Omental fat pad (tissue), 4 donors: ENCODE results near the gene DNAH17. TPM values are rescaled to one million over a fixed set of nuclear protein-coding genes. Genes with fewer than 3 reads are reported as not detected.

Experiments used
- ATAC-seq: fragments of 150-250 bp; one replicate; pipeline ENCODE4 v1.9.1; 2016; ENCODE audit warnings: mild to moderate bottlenecking, moderate library complexity; ENCODE audit not compliant: low FRiP score
- DNase-seq: peaks from one replicate; pipeline ENCODE4 v3.0.0-alpha.2; 2019; ENCODE audit warnings: low spot score
- total RNA-seq, 4 donors: library from RNA; depleted of rRNA; stranded (reverse); fragments of >200 nt; gene quantifications; one replicate each; pipeline ENCODE4 v1.1.0, GENCODE V29; 2016
- TF ChIP-seq, protein P1 (sequence below), 3 donors: fragments of 450-650 bp; IDR thresholded peaks; one replicate each; pipeline ENCODE4 v1.5.1; 2016 to 2017; ENCODE audit warnings: antibody characterized with exemption in 3 of 3, mild to moderate bottlenecking in 3 of 3, moderate library complexity in 2 of 3

DNAH17 gene
- total RNA-seq, 4 donors from 2014 or later = 0.24 to 1.4 (median 0.34) TPM

GRCh38 chr17:78535273-78536197, 41.7 kb downstream of the DNAH17 start:
- ATAC-seq = no peak
- DNase-seq = no peak
- TF ChIP-seq, protein P1, sequence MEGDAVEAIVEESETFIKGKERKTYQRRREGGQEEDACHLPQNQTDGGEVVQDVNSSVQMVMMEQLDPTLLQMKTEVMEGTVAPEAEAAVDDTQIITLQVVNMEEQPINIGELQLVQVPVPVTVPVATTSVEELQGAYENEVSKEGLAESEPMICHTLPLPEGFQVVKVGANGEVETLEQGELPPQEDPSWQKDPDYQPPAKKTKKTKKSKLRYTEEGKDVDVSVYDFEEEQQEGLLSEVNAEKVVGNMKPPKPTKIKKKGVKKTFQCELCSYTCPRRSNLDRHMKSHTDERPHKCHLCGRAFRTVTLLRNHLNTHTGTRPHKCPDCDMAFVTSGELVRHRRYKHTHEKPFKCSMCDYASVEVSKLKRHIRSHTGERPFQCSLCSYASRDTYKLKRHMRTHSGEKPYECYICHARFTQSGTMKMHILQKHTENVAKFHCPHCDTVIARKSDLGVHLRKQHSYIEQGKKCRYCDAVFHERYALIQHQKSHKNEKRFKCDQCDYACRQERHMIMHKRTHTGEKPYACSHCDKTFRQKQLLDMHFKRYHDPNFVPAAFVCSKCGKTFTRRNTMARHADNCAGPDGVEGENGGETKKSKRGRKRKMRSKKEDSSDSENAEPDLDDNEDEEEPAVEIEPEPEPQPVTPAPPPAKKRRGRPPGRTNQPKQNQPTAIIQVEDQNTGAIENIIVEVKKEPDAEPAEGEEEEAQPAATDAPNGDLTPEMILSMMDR (IDR thresholded peaks at IDR 0.05) = no peak

DNA sequence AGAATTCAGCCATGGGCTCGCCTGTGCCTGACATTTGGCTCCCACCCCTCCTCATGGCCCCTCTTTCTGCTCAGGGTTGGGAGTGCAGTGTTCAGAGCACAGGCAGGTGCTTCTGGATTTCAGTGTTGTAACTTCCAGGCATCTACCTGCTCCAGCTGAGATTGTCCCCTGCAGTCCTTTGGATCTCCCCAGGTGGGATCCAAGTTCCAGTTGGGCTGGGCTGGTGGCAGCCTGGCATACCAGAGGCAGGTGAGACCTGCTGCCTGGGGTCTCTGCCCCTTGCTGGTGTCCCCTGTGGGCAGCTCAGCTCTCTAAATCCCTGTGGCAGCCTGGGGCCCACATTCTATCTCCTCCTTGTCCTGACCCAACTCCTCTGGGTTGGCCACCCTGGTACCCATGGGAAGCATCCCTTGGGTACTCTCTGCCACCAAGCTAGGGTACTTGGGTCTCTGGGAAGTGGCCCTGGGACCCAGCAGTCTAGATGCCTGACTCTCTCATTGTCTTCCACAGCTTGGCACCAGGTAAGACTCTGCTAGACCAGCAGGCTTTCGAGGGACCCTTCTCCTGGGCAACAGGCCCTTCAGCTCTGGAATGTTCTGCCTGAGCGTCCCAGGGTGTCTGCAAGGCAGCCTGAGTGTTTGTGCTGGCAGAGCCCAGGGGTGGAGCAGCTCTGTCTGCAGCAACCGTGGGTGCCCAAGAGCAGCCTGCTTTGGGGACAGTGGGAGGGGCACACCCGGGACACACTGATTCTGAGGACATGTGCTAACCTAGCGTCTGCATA, 42.5 kb downstream of the DNAH17 start:
- DNase-seq (no peak), ATAC-seq (no peak)
- TF ChIP-seq, protein P1 (IDR thresholded peaks at IDR 0.05) = no peak

- no peak for DNase-seq
- no peak for ATAC-seq
- TF ChIP-seq, protein P1 (IDR thresholded peaks at IDR 0.05) = no peak
Observed at GRCh38 chr17:78532922-78533640, 44.1 kb downstream of the DNAH17 start.

DNA sequence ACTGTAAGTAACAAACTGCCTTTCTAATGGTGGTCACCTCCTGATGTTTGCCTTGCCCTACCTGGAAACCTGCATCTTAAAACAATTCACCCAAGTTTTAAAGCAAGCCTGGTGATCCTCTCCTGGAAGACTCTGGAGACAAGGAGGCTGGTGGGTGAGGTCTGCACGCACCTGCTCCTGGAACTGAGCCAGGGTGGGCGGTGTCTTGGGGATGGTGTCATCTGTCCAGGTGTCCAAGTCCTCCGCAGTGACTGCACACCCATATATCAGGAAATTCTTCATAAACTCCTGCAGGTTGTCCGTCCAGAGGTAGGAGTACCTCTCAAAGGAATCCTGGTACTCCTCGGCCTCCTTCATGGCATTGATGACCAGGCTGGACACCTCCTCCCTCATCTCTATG, 44.9 kb downstream of the DNAH17 start:
- DNase-seq = no peak
- ATAC-seq = no peak

DNA sequence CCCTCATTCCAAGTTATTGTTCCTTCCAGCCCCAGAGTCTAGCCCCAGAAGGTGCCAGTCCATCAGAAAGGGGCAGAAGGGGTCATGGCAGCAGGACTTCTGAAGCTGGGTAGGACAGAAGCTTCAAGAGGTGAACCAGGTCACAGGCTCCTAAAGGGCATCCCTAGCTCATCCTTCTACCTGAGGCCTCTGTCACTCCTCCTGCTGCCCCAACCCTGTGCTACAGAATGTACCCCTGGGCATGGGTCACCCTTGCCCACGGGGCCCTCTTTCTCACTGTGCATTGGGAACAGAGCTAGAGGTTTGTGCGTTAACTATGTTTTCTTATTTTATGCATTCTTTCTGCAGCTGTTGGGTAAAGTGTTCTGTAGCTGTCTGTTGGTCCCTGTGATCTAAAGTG, 46.5 kb downstream of the DNAH17 start:
- TF ChIP-seq, protein P1 (IDR thresholded peaks at IDR 0.05) = no peak
- DNase-seq (no peak), ATAC-seq (no peak)

More for the DNA sequence above, 44.9 kb downstream of the DNAH17 start:
- TF ChIP-seq, protein P1 (IDR thresholded peaks at IDR 0.05) = no peak

- DNase-seq (no peak), ATAC-seq (no peak)
Observed at GRCh38 chr17:78529871-78530670, 47.1 kb downstream of the DNAH17 start.

More at GRCh38 chr17:78529871-78530670, 47.1 kb downstream of the DNAH17 start:
- TF ChIP-seq, protein P1 (IDR thresholded peaks at IDR 0.05) = no peak
